Kidney tubule cell (primary cell): Measurements from ENCODE around the gene COPE.

ENCODE experiments used
- DNase-seq: peaks from one replicate; pipeline ENCODE4 v3.0.0-alpha.2; 2018; ENCODE audit warnings: low spot score

COPE gene

GRCh38 chr19:18851673-18852325, 67.4 kb downstream of the COPE start:
- no peak for DNase-seq

DNA sequence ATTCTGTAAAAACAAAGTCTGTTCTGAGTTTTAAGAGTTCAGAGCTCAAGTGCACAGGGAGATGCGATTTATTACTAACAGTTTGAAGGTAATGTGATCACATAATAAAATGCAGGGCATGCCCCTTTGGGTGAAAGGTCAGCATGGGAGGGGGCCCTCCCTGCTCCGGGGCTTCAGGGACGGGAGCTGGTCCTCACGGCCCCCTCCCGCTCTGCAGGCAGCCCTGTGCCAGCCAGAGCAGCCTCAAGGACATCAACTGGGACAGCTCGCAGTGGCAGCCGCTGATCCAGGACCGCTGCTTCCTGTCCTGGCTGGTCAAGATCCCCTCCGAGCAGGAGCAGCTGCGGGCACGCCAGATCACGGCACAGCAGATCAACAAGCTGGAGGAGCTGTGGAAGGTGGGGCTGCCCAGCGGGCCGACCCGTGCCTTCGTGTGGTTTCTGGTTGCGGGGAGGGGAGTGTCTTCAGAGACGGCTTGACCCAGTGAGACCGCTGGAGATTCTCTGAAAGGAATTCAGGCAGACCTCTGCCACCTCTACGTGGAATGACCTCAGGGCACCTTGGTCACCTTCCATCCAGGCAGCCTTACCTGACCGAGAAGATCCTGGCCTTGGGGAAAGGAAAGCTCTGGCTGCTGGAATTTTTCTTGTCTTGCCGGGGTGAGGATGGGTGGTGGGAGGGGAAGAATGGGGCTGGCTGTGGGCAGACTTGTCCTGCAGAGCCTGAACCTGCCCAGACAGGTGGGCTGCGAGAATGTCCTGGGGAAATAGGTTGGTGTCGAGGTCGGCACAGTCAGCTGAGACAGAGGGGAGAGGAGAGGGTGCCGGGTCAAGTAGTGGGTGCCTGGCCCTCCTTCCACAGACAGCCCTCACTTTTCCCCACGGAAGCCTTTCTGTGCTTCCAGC, 68.5 kb downstream of the COPE start:
- DNase-seq, result no peak

DNA sequence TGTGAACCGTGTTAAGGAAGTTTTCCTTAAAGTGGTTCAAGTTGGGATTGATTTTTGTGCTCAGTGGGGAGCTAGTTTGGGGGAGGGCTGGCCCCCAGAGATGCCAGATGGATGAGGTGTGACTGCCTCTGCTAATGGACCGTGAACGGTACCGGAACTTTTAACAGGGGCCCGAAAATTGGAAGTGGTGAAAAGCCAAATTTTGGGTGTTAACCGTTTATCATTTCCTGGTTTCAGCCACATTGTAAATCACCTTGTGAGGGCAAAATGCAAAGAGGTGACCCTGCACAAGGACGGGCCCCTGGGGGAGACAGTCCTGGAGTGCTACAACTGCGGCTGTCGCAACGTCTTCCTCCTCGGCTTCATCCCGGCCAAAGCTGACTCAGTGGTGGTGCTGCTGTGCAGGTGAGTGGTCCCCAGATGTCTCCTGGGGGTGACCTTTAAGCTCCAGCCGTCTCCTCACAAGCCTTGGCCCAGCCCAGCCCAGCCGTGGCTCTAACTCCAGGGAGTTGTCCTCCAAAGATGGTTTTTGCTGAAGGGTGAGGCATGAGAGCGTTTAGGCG, 69.3 kb downstream of the COPE start:
- no peak for DNase-seq
